Measurements from ENCODE around the gene PPP1R8.

Gene PPP1R8

GRCh38 chr1:27886744-27887143 is 56.2 kb downstream of the PPP1R8 start:
- no peak overlapping the region for H3K27ac ChIP-seq
- TF ChIP-seq CTCF (conservative IDR thresholded peaks at IDR 0.05), result no peak
- TF ChIP-seq ZFX (IDR thresholded peaks at IDR 0.05), result no peak

GRCh38 chr1:27887215-27888021 is 56.8 kb downstream of the PPP1R8 start:
- TF ChIP-seq ZFX (IDR thresholded peaks at IDR 0.05), result no peak
- TF ChIP-seq CTCF (conservative IDR thresholded peaks at IDR 0.05), result no peak
- no peak overlapping the region for H3K27ac ChIP-seq

- TF ChIP-seq CTCF (conservative IDR thresholded peaks at IDR 0.05) (no peak), ZFX (IDR thresholded peaks at IDR 0.05) (no peak)
- no peak overlapping the region for H3K27ac ChIP-seq
These were observed 58.9 kb downstream of the PPP1R8 start for GRCh38 chr1:27889506-27889905.

GRCh38 chr1:27891196-27891889 is 60.8 kb downstream of the PPP1R8 start:
- no peak overlapping the region for H3K27ac ChIP-seq
- TF ChIP-seq CTCF (conservative IDR thresholded peaks at IDR 0.05) (no peak), ZFX (IDR thresholded peaks at IDR 0.05) (no peak)

GRCh38 chr1:27894521-27894920 is 63.9 kb downstream of the PPP1R8 start:
- no peak overlapping the region for H3K27ac ChIP-seq
- TF ChIP-seq CTCF (conservative IDR thresholded peaks at IDR 0.05), result no peak
- TF ChIP-seq ZFX (IDR thresholded peaks at IDR 0.05), result no peak
